Left ventricle myocardium superior (tissue), 1 donor: ENCODE measurements around the gene PLXND1. TPM values are rescaled to one million over a fixed set of nuclear protein-coding genes. Genes with fewer than 3 reads are reported as not detected.
A peak's percentile ranks its signal among the peaks of the same experiment; 100 is the strongest.

Source experiments
- ATAC-seq: fragments of 200-7000 bp; cut with Tn5 transposase; one replicate; pipeline ENCODE4 v1.9.1; 2020; ENCODE audit warnings: mild to moderate bottlenecking, moderate library complexity
- DNase-seq: peaks from one replicate; pipeline ENCODE4 v3.0.0-alpha.2; 2020
- intact Hi-C: fragments of 100-400 bp; cut with micrococcal nuclease; formaldehyde crosslinking; loops from one replicate; pipeline ENCODE4 v1.11.0; 2022
- total RNA-seq: library from RNA; stranded (reverse); fragmentation: NEBNext Ultra II Directional; extraction: Animal tissue kit (Norgen Biotek cat#: 25700); gene quantifications from one replicate; pipeline ENCODE4 v1.2.1, GENCODE V29; 2021
- donor health status: DM: no; HTN: yes; CAD: no; lungs with severe emphysema.

Gene PLXND1
- total RNA-seq, 1 donor from 2014 or later, result 56.6 TPM

- no peak for ATAC-seq
- no peak for DNase-seq
- intact Hi-C loops, result no loop called here
Measured at GRCh38 chr3:129575997-129576384, 30.5 kb downstream of the PLXND1 start.

- ATAC-seq (no peak), DNase-seq (no peak)
- intact Hi-C loops, result no loop called here
Measured at GRCh38 chr3:129575233-129575996, 31.1 kb downstream of the PLXND1 start.

- ATAC-seq (no peak), DNase-seq (no peak)
- intact Hi-C loops, result no loop called here
Measured at GRCh38 chr3:129574206-129574605, 32.3 kb downstream of the PLXND1 start.

- no peak for ATAC-seq
- intact Hi-C loops, result no loop called here
Measured at GRCh38 chr3:129573493-129573892, 33.0 kb downstream of the PLXND1 start.

GRCh38 chr3:129572603-129573002, 33.9 kb downstream of the PLXND1 start:
- intact Hi-C loops, result no loop called here
- DNase-seq (no peak), ATAC-seq (no peak)

More at GRCh38 chr3:129573493-129573892, 33.0 kb downstream of the PLXND1 start:
- DNase-seq, result no peak

- intact Hi-C loops, result no loop called here
- ATAC-seq, result no peak
- DNase-seq, result no peak
Measured at GRCh38 chr3:129571605-129572547, 34.6 kb downstream of the PLXND1 start.

- intact Hi-C loops, result no loop called here
- ATAC-seq (no peak), DNase-seq (no peak)
Measured at GRCh38 chr3:129569856-129570255, 36.6 kb downstream of the PLXND1 start.

- ATAC-seq, result no peak
- no peak for DNase-seq
- intact Hi-C loops, result no loop called here
Measured at GRCh38 chr3:129567939-129568338, 38.5 kb downstream of the PLXND1 start.

GRCh38 chr3:129567176-129567705, 39.2 kb downstream of the PLXND1 start:
- DNase-seq (peak; percentile 70), ATAC-seq (peak; percentile 50)
- intact Hi-C loops, result no loop called here

GRCh38 chr3:129565902-129566301, 40.6 kb downstream of the PLXND1 start:
- intact Hi-C loops, result no loop called here
- ATAC-seq, result no peak
- no peak for DNase-seq

GRCh38 chr3:129564981-129565644, 41.4 kb downstream of the PLXND1 start:
- intact Hi-C loops, result no loop called here
- ATAC-seq (no peak), DNase-seq (no peak)

GRCh38 chr3:129563850-129564535, 42.5 kb downstream of the PLXND1 start:
- peak; percentile 46 for DNase-seq
- ATAC-seq, result no peak
- intact Hi-C loops, result no loop called here

- no peak for DNase-seq
- no peak for ATAC-seq
- intact Hi-C loops, result no loop called here
Measured at GRCh38 chr3:129563332-129563731, 43.1 kb downstream of the PLXND1 start.

- intact Hi-C loops, result no loop called here
- ATAC-seq, result no peak
- peak; percentile 29 for DNase-seq
Measured at GRCh38 chr3:129562803-129563202, 43.7 kb downstream of the PLXND1 start.

GRCh38 chr3:129561619-129562248, 44.7 kb downstream of the PLXND1 start:
- ATAC-seq, result no peak
- peak; percentile 32 for DNase-seq
- intact Hi-C loops, result no loop called here

GRCh38 chr3:129560911-129561594, 45.4 kb downstream of the PLXND1 start:
- DNase-seq, result peak; percentile 91
- intact Hi-C loops, result no loop called here
- peak; percentile 86 for ATAC-seq

GRCh38 chr3:129560269-129560787, 46.1 kb downstream of the PLXND1 start:
- DNase-seq (peak; percentile 71), ATAC-seq (peak; percentile 22)
- intact Hi-C loops, result no loop called here
